Stimulated activated CD4-positive, alpha-beta T cell treated with anti-CD3 and anti-CD28 coated beads, Interleukin-2, amount 100 ng/mL, for 48 hours (primary cell): Measurements from ENCODE around the gene PARP8.
A peak's percentile ranks its signal among the peaks of the same experiment; 100 is the strongest.
"Not testable (repeated sequence)": the region's sequence is repeated elsewhere in the genome, so short reads cannot be mapped to it uniquely, and the experiment has no call there.

Experiments
- DNase-seq, 2 donors: peaks; one replicate each; pipeline ENCODE4 v3.0.0-alpha.2; 2020

Gene PARP8

DNA sequence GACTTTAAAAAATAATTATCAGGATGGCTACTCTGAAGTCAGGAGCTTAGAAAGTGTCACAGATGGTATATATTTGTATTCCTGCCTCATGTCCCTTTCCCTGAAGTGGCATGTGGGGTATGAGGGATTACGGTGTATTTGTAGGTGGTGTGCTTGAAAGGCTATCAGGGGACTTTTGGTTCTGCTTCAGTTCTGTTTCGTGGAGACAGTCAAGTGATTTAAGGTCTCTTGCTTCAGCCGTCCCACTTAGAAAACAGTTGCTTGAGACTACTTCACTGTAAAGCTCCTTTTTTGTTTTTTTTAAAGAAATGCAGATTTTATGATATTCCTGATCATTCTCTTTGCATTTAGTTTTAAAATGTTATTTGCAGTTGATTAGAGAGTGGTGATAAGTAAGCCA lies 18.3 kb downstream of the PARP8 start:
- DNase-seq: no peak

- DNase-seq: no peak
These were observed 21.1 kb downstream of the PARP8 start for GRCh38 chr5:50687548-50687947.

DNA sequence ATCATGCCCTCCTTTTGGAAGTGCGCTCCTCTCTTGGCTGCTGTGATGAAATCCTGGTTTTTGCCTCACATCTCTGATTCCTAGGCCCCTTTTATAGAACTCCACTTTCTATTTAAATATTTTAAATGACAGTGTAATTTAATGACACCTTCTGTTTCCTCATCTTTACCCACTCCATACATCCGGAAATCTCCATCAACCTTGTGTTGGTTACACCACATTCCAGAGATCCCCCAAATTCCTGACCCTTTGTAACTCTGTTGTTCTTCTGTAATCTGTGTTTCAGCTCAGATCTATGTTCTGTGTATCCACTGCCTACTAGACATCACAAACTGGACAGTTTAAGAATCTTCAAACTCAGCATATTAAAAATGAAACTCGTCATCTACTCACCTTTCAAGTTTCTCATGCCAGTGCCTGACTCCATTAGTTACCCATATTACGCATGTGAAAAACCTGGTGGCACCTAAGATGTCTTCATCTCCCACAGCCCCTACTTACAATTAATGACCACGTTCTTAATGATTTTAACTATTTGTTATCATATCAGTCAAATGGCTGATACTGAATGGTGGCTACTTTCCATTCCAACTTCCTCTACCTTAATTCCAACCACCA lies 25.1 kb downstream of the PARP8 start:
- no peak for DNase-seq

DNA sequence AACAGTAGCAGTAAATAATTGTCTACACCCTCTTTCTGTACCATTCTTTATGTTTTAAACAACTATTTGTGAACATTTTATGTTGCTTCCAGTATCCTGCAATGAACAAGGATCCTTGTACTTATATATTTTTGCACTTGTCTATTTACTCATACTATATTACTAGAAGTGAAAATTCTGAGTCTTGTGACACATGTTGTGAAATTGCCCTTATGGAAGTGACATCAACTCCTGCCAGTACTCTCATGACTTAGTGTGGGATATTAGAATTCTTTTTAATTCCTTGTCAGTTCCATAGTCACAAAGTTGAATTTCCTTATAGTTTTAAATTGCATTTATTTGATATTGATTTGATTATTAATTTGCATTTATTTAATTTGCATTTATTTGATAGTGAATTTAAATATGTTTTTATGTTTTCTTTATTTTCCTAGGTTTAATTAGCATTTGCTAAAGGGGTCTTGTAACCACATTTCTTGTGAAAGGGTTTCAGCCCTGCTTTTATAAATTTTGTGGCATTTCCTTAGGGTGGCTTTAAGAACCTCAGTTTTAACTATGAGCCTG lies 27.7 kb downstream of the PARP8 start:
- no peak for DNase-seq

DNA sequence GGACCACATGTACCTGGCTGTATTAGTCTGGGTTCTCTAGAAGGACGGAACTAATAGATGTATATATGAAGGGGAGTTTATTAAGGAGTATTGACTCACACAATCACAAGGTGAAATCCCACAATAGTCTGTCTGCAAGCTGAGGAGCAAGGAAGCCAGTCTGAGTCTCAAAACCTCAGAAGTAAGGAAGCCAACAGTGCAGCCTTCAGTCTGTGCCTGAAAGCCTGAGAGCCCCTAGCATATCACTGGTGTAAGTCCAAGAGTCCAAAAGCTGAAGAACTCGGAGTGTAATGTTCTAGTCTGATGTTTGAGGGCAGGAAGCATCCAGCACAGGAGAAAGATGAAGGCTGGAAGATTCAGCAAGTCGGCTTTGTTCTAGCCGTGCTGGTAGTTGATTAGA lies 28.2 kb downstream of the PARP8 start:
- not testable (repeated sequence) for DNase-seq

DNA sequence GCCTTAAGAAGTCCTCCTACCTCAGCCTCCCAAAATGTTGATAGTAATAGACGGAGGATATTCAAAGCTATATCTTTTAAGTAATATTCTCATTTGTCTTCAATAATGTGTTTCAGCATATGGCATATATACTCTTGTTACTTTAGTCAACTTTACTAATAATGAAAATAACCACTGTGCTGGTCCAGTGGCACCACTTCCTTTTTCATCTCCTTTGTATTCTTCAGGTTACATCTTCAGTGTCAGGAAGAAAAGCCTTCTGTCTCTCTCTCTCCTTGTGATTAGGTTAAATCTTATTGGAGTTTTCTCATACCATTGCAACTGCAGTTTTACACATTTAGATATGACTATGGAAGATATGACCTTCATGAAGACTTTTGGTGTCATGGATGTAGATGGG lies 31.3 kb downstream of the PARP8 start:
- no peak for DNase-seq

DNA sequence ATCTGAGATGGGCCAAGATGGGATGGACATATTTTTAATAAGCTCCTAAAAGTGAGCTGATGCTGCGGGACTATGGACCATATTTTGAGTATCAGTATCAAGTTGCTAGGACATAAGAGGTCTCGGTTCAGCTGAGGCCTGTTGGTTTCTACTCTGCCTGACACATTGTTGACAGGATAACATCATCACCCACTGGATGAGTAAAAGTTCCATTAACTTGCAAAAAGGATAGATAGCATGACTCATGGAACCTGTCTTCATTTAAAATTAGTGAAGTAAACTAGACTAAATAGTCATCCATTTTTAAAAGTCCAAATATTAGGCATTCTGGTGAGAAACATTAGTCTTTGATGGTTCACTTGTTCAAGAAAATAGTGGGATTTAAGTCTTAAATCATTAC lies 33.3 kb downstream of the PARP8 start:
- no peak for DNase-seq

GRCh38 chr5:50700706-50701105 lies 34.3 kb downstream of the PARP8 start:
- no peak for DNase-seq

GRCh38 chr5:50702615-50703366 lies 36.4 kb downstream of the PARP8 start:
- no peak for DNase-seq

GRCh38 chr5:50703367-50703666 lies 36.9 kb downstream of the PARP8 start:
- DNase-seq: no peak

DNA sequence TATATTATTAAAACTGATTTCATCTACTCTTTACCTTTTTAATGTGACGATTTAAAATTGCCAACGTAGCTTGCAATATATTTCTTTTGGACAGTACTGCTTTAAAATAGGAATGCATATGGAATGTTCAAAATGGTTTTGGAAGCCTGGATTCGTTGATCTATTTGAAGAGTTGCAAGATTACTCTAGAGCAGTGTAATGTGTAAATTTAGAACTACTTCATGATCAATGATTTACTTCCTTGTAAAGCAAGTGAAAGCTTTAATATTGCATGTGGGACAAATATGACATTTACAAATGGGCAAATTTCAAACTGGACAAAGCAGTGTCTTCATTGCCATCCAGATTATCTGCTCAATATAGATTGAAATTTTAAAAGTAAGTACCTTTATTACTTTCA lies 38.3 kb downstream of the PARP8 start:
- no peak for DNase-seq

GRCh38 chr5:50709471-50709870 lies 43.0 kb downstream of the PARP8 start:
- no peak for DNase-seq

- no peak for DNase-seq
These were observed 44.4 kb downstream of the PARP8 start for GRCh38 chr5:50710838-50711237.

DNA sequence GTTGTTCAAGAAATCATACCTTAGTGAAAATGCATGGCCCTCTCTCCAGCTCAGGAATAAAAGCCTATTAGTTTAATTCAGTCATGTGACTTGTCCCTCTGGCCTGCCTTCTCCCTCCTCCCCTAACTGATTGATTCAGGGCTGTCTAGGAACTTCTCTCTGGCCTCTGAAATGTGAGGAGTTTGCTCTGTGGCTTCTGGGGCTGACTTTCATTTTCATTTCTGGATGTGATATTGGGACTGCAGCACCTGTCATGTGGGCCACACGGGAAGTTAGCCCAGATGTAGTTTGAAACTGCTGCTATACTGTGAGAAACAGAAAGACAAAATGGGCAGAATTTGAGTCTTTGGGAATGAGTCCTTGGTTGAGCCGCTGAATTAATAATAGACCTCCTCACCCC lies 44.8 kb downstream of the PARP8 start:
- DNase-seq: peak; percentile 34 to 37

DNA sequence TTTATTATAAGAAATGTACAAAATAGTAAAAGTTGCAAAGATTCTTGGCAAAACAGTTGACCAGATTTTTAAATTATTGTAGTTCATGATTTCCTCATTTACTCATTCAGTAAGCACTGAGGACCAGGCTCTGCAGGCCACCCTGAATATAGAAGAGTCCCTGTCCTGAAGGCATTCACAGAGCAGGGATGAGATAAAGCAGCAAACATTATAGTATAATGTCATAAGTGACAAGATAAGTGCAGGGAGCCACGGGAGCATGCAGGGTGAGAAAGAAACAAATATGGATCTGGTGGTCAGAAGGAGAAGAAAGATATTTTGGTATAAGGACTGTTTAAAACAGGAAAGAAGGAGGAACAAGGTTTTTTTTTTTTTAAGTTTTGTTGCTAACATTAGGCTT lies 46.0 kb downstream of the PARP8 start:
- no peak for DNase-seq

- DNase-seq: no peak
These were observed 48.6 kb downstream of the PARP8 start for GRCh38 chr5:50715001-50715400.

GRCh38 chr5:50716134-50716533 lies 49.7 kb downstream of the PARP8 start:
- no peak for DNase-seq

GRCh38 chr5:50717651-50718050 lies 51.2 kb downstream of the PARP8 start:
- no peak for DNase-seq

DNA sequence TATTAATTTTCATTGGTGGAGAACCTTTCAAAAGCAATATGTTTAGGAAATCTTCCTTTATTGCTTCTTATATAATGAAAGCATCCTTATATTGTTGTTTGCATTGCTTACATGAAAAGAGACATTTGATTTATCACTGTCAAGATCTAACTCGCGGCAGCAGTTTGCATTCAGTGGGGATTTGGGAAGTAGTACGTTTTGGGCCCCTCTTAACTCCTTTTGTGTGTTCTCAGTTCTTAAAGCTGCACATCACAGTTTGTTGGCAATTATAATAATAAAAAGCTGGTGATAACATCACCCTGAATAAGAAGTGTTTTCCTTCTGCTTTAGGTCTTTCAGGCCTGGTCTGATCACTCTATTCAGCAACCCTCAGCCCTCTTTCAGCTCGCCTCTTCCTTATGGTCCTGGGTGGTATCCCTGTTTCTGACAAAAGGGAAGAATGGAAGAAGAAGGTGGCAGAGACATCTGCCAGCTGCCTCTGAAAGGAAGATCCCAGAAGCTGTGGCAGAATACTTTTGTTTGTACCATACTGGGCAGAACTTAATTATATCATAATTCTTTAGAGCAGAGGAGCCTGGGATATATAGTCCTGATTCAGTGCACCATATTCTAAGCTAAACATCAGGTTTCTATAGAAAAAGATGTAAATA lies 53.7 kb downstream of the PARP8 start:
- DNase-seq: no peak

- no peak for DNase-seq
These were observed 55.8 kb downstream of the PARP8 start for GRCh38 chr5:50722223-50722622.

DNA sequence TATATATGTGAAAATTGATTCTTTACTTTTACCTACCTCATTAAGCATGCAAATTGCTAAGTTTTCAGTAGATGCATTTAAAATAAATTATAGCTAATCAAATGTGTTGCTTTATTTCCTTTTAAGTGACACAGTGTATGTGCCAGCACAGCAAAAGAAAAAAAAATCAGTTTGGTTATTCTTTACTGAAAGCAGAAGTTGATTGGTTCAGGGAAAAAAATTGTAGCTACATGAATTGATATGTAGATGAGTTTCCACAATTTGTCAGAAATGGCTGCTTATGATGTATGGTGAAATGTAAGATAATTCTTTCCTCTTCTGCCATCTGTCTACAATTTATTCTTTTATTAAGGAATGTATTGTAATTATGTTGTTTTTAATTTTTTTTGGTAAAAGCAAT lies 57.8 kb downstream of the PARP8 start:
- DNase-seq: no peak

GRCh38 chr5:50725800-50726474 lies 59.5 kb downstream of the PARP8 start:
- no peak for DNase-seq

DNA sequence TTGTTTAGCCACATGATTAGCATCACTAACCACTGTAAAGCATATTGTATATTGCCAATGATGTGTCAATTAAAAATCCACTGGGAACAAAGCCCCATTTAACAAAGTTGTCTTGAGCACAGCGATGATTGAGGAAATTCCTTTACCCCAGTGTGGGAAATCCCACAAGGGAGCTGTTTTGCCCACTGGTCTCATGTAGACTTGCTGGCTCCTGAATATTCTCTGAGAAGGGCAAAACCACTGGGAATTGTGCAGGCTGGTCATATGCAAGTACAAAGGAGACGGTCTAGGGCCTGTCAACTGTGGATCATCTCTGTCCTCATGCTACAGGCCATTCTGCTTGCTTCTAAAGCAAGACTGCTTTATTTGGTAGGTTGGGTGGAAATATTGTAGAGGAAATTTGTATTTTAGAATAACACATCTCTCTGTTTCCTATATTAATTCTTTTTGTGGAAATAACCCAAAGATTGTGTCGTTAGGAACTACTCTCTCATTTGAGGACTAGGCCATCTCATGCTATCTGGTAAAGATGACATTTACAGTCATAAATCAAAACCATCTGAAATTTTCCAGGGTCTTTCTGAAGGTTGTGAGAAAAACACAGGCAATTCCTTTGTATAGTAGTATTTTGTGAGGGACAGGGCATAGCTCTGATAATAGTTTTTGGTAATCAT lies 60.2 kb downstream of the PARP8 start:
- no peak for DNase-seq
